Karpas-422 (cell line): ENCODE measurements around the gene FOXK1. TPM values are rescaled to one million over a fixed set of nuclear protein-coding genes. Genes with fewer than 3 reads are reported as not detected.

Experiments
- DNase-seq: peaks from one replicate; pipeline ENCODE4 v3.0.0-alpha.2; 2015
- H2AFZ ChIP-seq: fragments of 200-600 bp; sonication (generic); 2 replicates; pipeline ENCODE4 v1.6.1; 2014; ENCODE audit warnings: antibody characterized with exemption, low read length, mixed read lengths
- H3K27ac ChIP-seq: fragments of 200-600 bp; sonication (generic); 2 replicates; pipeline ENCODE4 v1.5.1; 2014; ENCODE audit warnings: mild to moderate bottlenecking, low read length, moderate library complexity
- H3K27me3 ChIP-seq: fragments of 200-600 bp; sonication (generic); 2 replicates; pipeline ENCODE4 v1.6.1; 2014; ENCODE audit warnings: low read length, mixed read lengths
- H3K36me3 ChIP-seq: fragments of 200-600 bp; sonication (generic); 2 replicates; pipeline ENCODE4 v1.6.1; 2014; ENCODE audit warnings: low read length, mixed read lengths; ENCODE audit not compliant: insufficient read depth
- H3K4me1 ChIP-seq: fragments of 200-600 bp; sonication (generic); 2 replicates; pipeline ENCODE4 v1.6.1; 2014; ENCODE audit warnings: mild to moderate bottlenecking, low read length, mixed read lengths
- H3K4me2 ChIP-seq: fragments of 200-600 bp; sonication (generic); 2 replicates; pipeline ENCODE4 v1.6.1; 2014; ENCODE audit warnings: low read length, low read depth, mild to moderate bottlenecking; ENCODE audit not compliant: poor library complexity, severe bottlenecking
- H3K4me3 ChIP-seq: fragments of 200-600 bp; sonication (generic); 2 replicates; pipeline ENCODE4 v1.5.1; 2014; ENCODE audit warnings: mild to moderate bottlenecking, antibody characterized with exemption, low read length, mixed read lengths
- H3K79me2 ChIP-seq: fragments of 200-600 bp; sonication (generic); 2 replicates; pipeline ENCODE4 v1.6.1; 2014; ENCODE audit warnings: mild to moderate bottlenecking, low read length, mixed read lengths
- H3K9ac ChIP-seq: fragments of 200-600 bp; sonication (generic); 2 replicates; pipeline ENCODE4 v1.6.0; 2014; ENCODE audit warnings: low read length
- H3K9me2 ChIP-seq: fragments of 200-600 bp; sonication (generic), shearing (Covaris generic); replicated peaks from 2 replicates; pipeline ENCODE4 v1.6.0; 2014; ENCODE audit warnings: mild to moderate bottlenecking, low read length, moderate library complexity; ENCODE audit not compliant: insufficient read depth
- H3K9me3 ChIP-seq: fragments of 300-700, 200-600 bp; sonication (generic); 2 replicates; pipeline ENCODE4 v1.6.1; 2014; ENCODE audit warnings: low read length, mixed read lengths
- H4K20me1 ChIP-seq: fragments of 200-600 bp; sonication (generic); 2 replicates; pipeline ENCODE4 v1.6.1; 2014; ENCODE audit warnings: mild to moderate bottlenecking, antibody characterized with exemption, low read length, low read depth; ENCODE audit not compliant: insufficient read depth
- total RNA-seq: library from RNA; depleted of rRNA; stranded (reverse); fragments of >200 nt; shearing (Covaris generic); gene quantifications from 2 replicates; pipeline ENCODE4 v1.2.3, GENCODE V29; 2014; ENCODE audit warnings: low replicate concordance

The FOXK1 gene
- total RNA-seq, 1 experiment from 2014 or later = 20.3 TPM

DNA sequence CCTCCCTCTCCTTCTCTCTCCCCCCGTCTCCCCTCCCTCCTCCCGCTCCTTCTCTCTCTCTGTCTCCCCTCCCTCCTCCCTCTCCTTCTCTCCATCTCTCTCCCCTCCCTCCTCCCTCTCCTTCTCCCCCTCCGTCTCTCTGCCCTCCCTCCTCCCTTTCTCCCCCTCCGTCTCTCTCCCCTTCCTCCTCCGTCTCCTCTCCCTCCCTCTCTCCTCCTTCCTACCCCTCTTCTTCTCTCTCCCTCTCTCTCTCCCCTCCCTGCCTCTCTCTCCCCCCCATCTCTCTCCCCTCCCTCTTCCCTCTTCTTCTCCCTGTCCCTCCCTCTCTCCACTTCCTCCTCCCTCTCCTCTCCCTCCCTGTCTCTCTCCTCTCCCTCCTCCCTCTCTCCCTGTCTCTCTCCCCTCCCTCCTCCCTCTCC lies 125.5 kb downstream of the FOXK1 start:
- Histone ChIP-seq H3K9ac (no peak overlapping the region), H3K4me2 (no peak overlapping the region), H3K9me2 (no peaks in the 10 kb centered on the region), H3K27me3 (no peaks in the 10 kb centered on the region), H3K79me2 (no peaks in the 10 kb centered on the region), H4K20me1 (no peaks in the 10 kb centered on the region), H3K4me1 (no peaks in the 10 kb centered on the region), H3K4me3 (no peak overlapping the region), H3K36me3 (no peaks in the 10 kb centered on the region), H3K27ac (no peak overlapping the region), H3K9me3 (no peaks in the 10 kb centered on the region), H2AFZ (no peak overlapping the region)
- no peak for DNase-seq

DNA sequence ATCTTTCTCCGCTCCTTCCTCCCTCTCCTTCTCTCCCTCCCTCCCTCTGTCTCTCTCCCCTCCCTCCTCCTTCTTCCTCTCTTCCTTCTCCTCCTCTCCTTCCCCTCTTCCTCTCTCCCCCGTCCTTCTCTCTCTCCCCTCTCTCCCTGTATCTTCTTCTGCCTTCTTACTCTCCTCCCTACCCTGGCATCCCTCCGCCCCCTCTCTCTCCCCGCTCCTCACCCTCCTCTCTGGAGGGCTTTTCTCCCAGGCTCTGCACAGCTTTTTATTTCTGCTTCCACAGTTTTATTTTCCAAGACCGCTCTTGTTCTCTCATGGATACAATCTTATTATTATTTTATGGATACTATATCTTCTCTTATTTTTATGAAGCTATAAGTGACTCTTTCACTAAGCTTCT lies 125.9 kb downstream of the FOXK1 start:
- no peak for DNase-seq
- H3K27ac ChIP-seq = no peak overlapping the region
- no peaks in the 10 kb centered on the region for H3K9me2 ChIP-seq
- no peaks in the 10 kb centered on the region for H3K79me2 ChIP-seq
- H2AFZ ChIP-seq = no peak overlapping the region
- no peaks in the 10 kb centered on the region for H4K20me1 ChIP-seq
- no peaks in the 10 kb centered on the region for H3K27me3 ChIP-seq
- no peak overlapping the region for H3K4me3 ChIP-seq
- H3K9ac ChIP-seq = no peak overlapping the region
- H3K9me3 ChIP-seq = no peaks in the 10 kb centered on the region
- no peaks in the 10 kb centered on the region for H3K4me1 ChIP-seq
- H3K36me3 ChIP-seq = no peaks in the 10 kb centered on the region
- no peak overlapping the region for H3K4me2 ChIP-seq

DNA sequence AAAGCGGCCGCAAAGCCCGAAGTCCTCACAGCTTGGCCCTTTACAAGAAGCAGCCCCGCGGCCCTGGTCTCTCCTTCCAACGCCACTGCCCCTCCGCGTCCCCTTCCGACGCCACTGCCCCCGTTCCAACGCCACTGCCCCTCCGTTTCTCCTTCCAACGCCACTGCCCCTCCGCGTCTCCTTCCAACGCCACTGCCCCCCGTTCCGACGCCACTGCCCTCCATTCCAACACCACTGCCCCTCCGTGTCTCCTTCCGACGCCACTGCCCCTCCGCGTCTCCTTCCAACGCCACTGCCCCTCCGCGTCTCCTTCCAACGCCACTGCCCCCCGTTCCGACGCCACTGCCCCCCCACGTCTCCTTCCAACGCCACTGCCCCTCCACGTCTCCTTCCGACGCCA lies 126.5 kb downstream of the FOXK1 start:
- Histone ChIP-seq H3K4me1 (no peaks in the 10 kb centered on the region), H3K36me3 (no peaks in the 10 kb centered on the region), H2AFZ (no peak overlapping the region), H3K9me2 (no peaks in the 10 kb centered on the region), H3K79me2 (no peaks in the 10 kb centered on the region), H4K20me1 (no peaks in the 10 kb centered on the region), H3K27me3 (no peaks in the 10 kb centered on the region), H3K9ac (no peak overlapping the region), H3K27ac (no peak overlapping the region), H3K9me3 (no peaks in the 10 kb centered on the region), H3K4me3 (no peak overlapping the region), H3K4me2 (no peak overlapping the region)
- no peak for DNase-seq

DNA sequence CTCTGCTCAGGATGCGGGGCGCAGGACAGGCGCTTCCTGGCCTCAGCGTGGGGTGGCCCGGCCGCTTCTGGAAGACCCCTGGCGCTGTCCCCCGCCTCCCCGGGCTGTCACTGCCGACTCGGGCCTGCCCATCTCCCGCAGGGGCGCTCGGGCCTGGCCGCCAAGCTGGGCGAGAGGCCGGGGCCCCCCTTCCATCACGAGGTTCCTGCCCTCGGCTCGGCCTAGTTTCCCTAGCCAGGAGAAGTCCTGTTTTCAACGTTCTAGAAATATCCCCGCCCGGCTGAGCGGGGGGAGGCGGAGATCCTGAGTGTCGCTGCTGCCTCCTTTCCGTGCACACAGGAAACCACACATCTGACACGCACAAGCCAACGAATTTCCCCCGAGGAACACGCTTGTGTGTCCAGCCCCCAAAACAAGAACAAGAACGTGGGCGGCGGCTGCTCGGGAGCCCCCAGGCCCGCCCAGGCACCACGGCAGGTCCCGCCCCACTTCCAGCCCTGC lies 127.0 kb downstream of the FOXK1 start:
- DNase-seq = no peak
- H3K27ac ChIP-seq = no peak overlapping the region
- no peak overlapping the region for H2AFZ ChIP-seq
- no peaks in the 10 kb centered on the region for H3K79me2 ChIP-seq
- no peaks in the 10 kb centered on the region for H3K36me3 ChIP-seq
- H3K9me2 ChIP-seq = no peaks in the 10 kb centered on the region
- H3K4me1 ChIP-seq = no peaks in the 10 kb centered on the region
- H3K4me3 ChIP-seq = no peak overlapping the region
- no peaks in the 10 kb centered on the region for H3K27me3 ChIP-seq
- no peaks in the 10 kb centered on the region for H3K9me3 ChIP-seq
- H4K20me1 ChIP-seq = no peaks in the 10 kb centered on the region
- H3K9ac ChIP-seq = no peak overlapping the region
- no peak overlapping the region for H3K4me2 ChIP-seq

DNA sequence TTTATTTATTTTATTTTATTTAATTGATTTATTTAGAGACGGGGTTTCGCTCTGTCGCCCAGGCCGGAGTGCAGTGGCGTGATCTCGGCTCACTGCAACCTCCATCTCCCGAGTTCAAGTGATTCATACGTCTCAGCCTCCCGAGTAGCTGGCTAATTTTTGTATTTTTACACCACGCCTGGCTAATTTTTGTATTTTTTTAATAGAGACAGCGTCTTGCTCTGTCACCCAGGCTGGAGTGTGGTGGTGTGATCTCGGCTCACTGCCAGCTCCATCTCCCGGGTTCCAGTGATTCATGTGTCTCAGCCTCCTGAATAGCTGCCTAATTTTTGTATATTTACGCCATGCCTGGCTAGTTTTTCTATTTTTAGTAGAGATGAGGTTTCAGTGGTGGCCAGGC lies 127.6 kb downstream of the FOXK1 start:
- no peak overlapping the region for H3K4me3 ChIP-seq
- no peaks in the 10 kb centered on the region for H3K9me3 ChIP-seq
- H2AFZ ChIP-seq = no peak overlapping the region
- no peak overlapping the region for H3K27ac ChIP-seq
- H3K79me2 ChIP-seq = no peaks in the 10 kb centered on the region
- no peaks in the 10 kb centered on the region for H3K9me2 ChIP-seq
- no peak overlapping the region for H3K4me2 ChIP-seq
- H3K27me3 ChIP-seq = no peaks in the 10 kb centered on the region
- no peaks in the 10 kb centered on the region for H3K4me1 ChIP-seq
- no peak overlapping the region for H3K9ac ChIP-seq
- no peak for DNase-seq
- H4K20me1 ChIP-seq = no peaks in the 10 kb centered on the region
- H3K36me3 ChIP-seq = no peaks in the 10 kb centered on the region

DNA sequence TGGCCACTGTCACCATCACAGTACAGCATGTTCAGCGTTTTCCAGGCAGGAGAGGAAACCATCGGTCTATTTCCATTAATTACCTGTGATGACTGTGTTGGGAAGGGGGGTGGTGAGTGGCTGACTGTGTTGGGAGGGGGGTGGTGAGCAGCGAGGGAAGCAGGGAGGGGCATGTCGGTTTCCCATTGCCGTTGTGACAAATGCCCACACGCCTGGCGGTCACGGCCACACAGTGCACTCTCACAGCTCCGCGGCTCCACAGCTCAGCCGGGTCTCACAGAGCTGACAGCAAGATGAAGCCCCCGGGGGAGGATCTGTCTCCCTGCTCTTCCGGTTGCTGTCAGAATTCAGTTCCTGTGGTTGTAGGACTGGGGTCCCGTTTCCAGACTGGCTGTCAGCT lies 132.3 kb downstream of the FOXK1 start:
- Histone ChIP-seq H3K4me1 (no peaks in the 10 kb centered on the region), H4K20me1 (no peaks in the 10 kb centered on the region), H3K4me3 (no peak overlapping the region), H3K79me2 (no peaks in the 10 kb centered on the region), H3K36me3 (no peaks in the 10 kb centered on the region), H3K27ac (no peak overlapping the region), H2AFZ (no peak overlapping the region), H3K27me3 (no peaks in the 10 kb centered on the region), H3K9ac (no peak overlapping the region), H3K4me2 (no peak overlapping the region), H3K9me3 (no peaks in the 10 kb centered on the region), H3K9me2 (no peaks in the 10 kb centered on the region)
- no peak for DNase-seq

DNA sequence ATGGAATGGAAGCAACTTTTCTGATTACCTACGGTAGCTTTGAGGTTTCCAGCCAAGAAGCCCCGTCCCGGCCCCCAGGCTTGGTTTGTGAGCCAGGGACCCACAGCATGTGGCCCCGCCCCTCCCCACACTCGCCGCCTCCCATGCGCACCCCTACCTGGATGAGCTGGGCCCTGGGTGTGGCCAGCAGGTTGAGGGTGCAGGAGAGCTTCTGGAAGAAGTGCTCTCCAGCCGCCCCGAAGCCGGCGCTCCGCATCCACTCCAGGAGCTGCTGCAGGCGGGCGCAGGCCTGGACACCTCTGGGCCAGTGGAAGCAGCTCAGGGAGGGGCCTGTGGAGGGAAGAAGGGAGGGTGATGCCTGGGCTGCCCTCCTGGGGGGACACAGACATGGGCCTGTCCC lies 133.0 kb downstream of the FOXK1 start:
- no peak overlapping the region for H3K9ac ChIP-seq
- H3K4me1 ChIP-seq = no peaks in the 10 kb centered on the region
- no peaks in the 10 kb centered on the region for H3K79me2 ChIP-seq
- no peaks in the 10 kb centered on the region for H3K9me3 ChIP-seq
- no peaks in the 10 kb centered on the region for H4K20me1 ChIP-seq
- no peak overlapping the region for H2AFZ ChIP-seq
- no peaks in the 10 kb centered on the region for H3K36me3 ChIP-seq
- H3K27me3 ChIP-seq = no peaks in the 10 kb centered on the region
- no peak overlapping the region for H3K27ac ChIP-seq
- H3K4me2 ChIP-seq = no peak overlapping the region
- DNase-seq = no peak
- no peaks in the 10 kb centered on the region for H3K9me2 ChIP-seq
- H3K4me3 ChIP-seq = no peak overlapping the region

DNA sequence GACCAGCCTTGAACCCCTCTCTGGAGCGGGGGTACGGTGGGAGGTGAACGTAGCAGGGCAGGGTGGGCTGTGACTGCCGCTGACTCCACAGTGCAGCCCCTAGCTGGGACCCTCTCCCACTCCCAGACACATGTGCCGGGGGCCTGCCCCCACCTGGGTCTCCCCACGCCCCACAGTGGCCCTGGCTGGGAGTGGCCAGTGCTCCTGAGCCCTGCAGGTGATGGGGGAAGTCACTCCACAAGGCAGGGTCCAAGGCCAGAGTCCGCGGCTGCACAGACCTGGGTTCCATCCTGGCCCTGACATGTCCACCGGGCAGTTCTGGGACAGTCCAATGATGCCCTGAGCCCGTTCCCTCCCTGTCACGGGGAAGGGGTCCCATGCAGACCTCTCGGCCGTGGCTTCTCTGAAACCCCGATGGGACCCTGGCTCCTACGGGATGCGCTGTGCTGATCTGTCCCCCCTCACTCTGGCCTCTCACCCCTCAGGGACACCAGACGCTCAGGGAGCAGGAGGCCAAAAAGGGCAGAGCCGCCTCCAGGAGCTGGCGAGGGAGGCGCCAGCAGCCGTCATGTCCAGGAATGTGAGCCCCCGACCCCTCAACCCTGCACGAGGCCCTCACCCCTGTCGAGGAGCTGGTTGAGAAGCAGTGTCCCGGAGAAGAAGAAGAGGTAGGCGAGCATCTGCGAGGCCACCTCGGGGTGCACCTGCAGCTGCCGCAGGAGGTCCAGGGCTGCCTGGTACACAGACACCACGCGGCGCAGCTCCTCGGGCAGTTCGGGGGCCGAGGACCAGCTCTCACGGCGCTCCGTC lies 133.7 kb downstream of the FOXK1 start:
- H3K4me2 ChIP-seq = no peak overlapping the region
- H3K79me2 ChIP-seq = no peaks in the 10 kb centered on the region
- H3K4me1 ChIP-seq = no peaks in the 10 kb centered on the region
- H3K9me3 ChIP-seq = no peaks in the 10 kb centered on the region
- H3K36me3 ChIP-seq = no peaks in the 10 kb centered on the region
- H4K20me1 ChIP-seq = no peaks in the 10 kb centered on the region
- no peak overlapping the region for H3K27ac ChIP-seq
- no peak overlapping the region for H3K4me3 ChIP-seq
- no peaks in the 10 kb centered on the region for H3K27me3 ChIP-seq
- no peak for DNase-seq
- no peak overlapping the region for H2AFZ ChIP-seq
- no peak overlapping the region for H3K9ac ChIP-seq
- no peaks in the 10 kb centered on the region for H3K9me2 ChIP-seq
